Frontal cortex (tissue), 4 donors: ENCODE data around the gene SCO1. TPM values are rescaled to one million over a fixed set of nuclear protein-coding genes. Genes with fewer than 3 reads are reported as not detected.
A peak's percentile ranks its signal among the peaks of the same experiment; 100 is the strongest.

Source experiments
- DNase-seq, 2 donors: peaks; one replicate each; pipeline ENCODE4 v3.0.0; 2012; ENCODE audit warnings: low spot score in 2 of 2
- FAIRE-seq: peaks from 2 replicates; lab custom pipeline; 2012; peaks lifted over from hg19 to GRCh38; lab: Jason Lieb, UNC
- total RNA-seq: library from RNA; depleted of rRNA; stranded (reverse); fragments of >200 nt; gene quantifications from one replicate; pipeline ENCODE4 v1.2.3, GENCODE V29; 2014
- donor health status: control.
- donor health status: control.
- donor health status: control.

SCO1 gene
- total RNA-seq, 1 donor from 2014 or later = 11.4 TPM

- no peak for FAIRE-seq
- DNase-seq = no peak
Measured at GRCh38 chr17:10661437-10661836, 35.9 kb downstream of the SCO1 start.

- DNase-seq (no peak), FAIRE-seq (no peak)
Measured at GRCh38 chr17:10657879-10658278, 39.5 kb downstream of the SCO1 start.

GRCh38 chr17:10657148-10657547, 40.2 kb downstream of the SCO1 start, which contains the start of gene MYH3:
MYH3 (minus strand) TSS chr17:10657309; CDS start chr17:10655064, 2,245 bp downstream.
- FAIRE-seq = no peak
- no peak for DNase-seq

GRCh38 chr17:10653987-10654386, 43.3 kb downstream of the SCO1 start:
- FAIRE-seq = no peak

GRCh38 chr17:10652984-10653659, 44.2 kb downstream of the SCO1 start:
- FAIRE-seq (no peak), DNase-seq (peak in 1 of 2 donors; percentile 19)

More at GRCh38 chr17:10653987-10654386, 43.3 kb downstream of the SCO1 start:
- no peak for DNase-seq

- FAIRE-seq = no peak
Measured at GRCh38 chr17:10651927-10652326, 45.4 kb downstream of the SCO1 start.

GRCh38 chr17:10649602-10650001, 47.7 kb downstream of the SCO1 start:
- DNase-seq (no peak), FAIRE-seq (no peak)

More at GRCh38 chr17:10651927-10652326, 45.4 kb downstream of the SCO1 start:
- no peak for DNase-seq

GRCh38 chr17:10648956-10649355, 48.4 kb downstream of the SCO1 start:
- no peak for FAIRE-seq
- no peak for DNase-seq

GRCh38 chr17:10648381-10648780, 49.0 kb downstream of the SCO1 start:
- FAIRE-seq (no peak), DNase-seq (no peak)

- FAIRE-seq (no peak), DNase-seq (peak; percentile 24 to 56)
Measured at GRCh38 chr17:10646392-10646990, 50.8 kb downstream of the SCO1 start.

GRCh38 chr17:10640475-10640874, 56.9 kb downstream of the SCO1 start:
- FAIRE-seq (no peak), DNase-seq (no peak)

GRCh38 chr17:10638151-10638550, 59.2 kb downstream of the SCO1 start:
- FAIRE-seq = no peak
- DNase-seq = no peak

- no peak for DNase-seq
Measured at GRCh38 chr17:10635290-10635689, 62.0 kb downstream of the SCO1 start.

GRCh38 chr17:10633738-10634379, 63.5 kb downstream of the SCO1 start:
- FAIRE-seq = no peak
- no peak for DNase-seq

More at GRCh38 chr17:10635290-10635689, 62.0 kb downstream of the SCO1 start:
- no peak for FAIRE-seq

GRCh38 chr17:10631701-10632100, 65.6 kb downstream of the SCO1 start:
- FAIRE-seq = no peak
- DNase-seq = no peak

- peak in 1 of 2 donors; percentile 43 for DNase-seq
- no peak for FAIRE-seq
Measured at GRCh38 chr17:10631048-10631700, 66.2 kb downstream of the SCO1 start.

- no peak for FAIRE-seq
- no peak for DNase-seq
Measured at GRCh38 chr17:10629706-10630105, 67.6 kb downstream of the SCO1 start.

GRCh38 chr17:10628756-10629155, 68.6 kb downstream of the SCO1 start:
- no peak for DNase-seq

GRCh38 chr17:10626390-10626789, 70.9 kb downstream of the SCO1 start:
- FAIRE-seq (no peak), DNase-seq (no peak)

More at GRCh38 chr17:10628756-10629155, 68.6 kb downstream of the SCO1 start:
- no peak for FAIRE-seq

GRCh38 chr17:10624969-10625368, 72.4 kb downstream of the SCO1 start:
- DNase-seq (no peak), FAIRE-seq (no peak)
